NCI-H524 (cell line): Measurements from ENCODE around the gene PKD1L1.
"Not testable (repeated sequence)": the region's sequence is repeated elsewhere in the genome, so short reads cannot be mapped to it uniquely, and the experiment has no call there.

Source experiments
- DNase-seq, 2 experiments: peaks; one replicate each; lab custom pipeline; 2025; lab: John Stamatoyannopoulos, UW

Gene PKD1L1

GRCh38 chr7:47937711-47938573, 10.3 kb downstream of the PKD1L1 start:
- DNase-seq, result no peak

GRCh38 chr7:47937065-47937687, 11.1 kb downstream of the PKD1L1 start:
- DNase-seq, result no peak

GRCh38 chr7:47936323-47936722, 11.9 kb downstream of the PKD1L1 start:
- DNase-seq, result no peak

- no peak for DNase-seq
Measured at GRCh38 chr7:47935336-47935735, 12.9 kb downstream of the PKD1L1 start.

- no peak for DNase-seq
Measured at GRCh38 chr7:47934831-47935230, 13.4 kb downstream of the PKD1L1 start.

GRCh38 chr7:47933215-47933614, 15.1 kb downstream of the PKD1L1 start:
- DNase-seq, result no peak

- DNase-seq, result no peak
Measured at GRCh38 chr7:47932466-47933037, 15.7 kb downstream of the PKD1L1 start.

GRCh38 chr7:47932016-47932415, 16.2 kb downstream of the PKD1L1 start:
- DNase-seq, result no peak

GRCh38 chr7:47931005-47932004, 17.0 kb downstream of the PKD1L1 start:
- DNase-seq, result no peak

- no peak for DNase-seq
Measured at GRCh38 chr7:47924266-47924665, 24.0 kb downstream of the PKD1L1 start.

GRCh38 chr7:47923081-47923875, 25.0 kb downstream of the PKD1L1 start:
- peak in 1 of 2 experiments; percentile 23 for DNase-seq

- not testable (repeated sequence) for DNase-seq
Measured at GRCh38 chr7:47916514-47916913, 31.8 kb downstream of the PKD1L1 start.

- no peak for DNase-seq
Measured at GRCh38 chr7:47915616-47915976, 32.7 kb downstream of the PKD1L1 start.

- no peak for DNase-seq
Measured at GRCh38 chr7:47914717-47915615, 33.3 kb downstream of the PKD1L1 start.

GRCh38 chr7:47912332-47912731, 35.9 kb downstream of the PKD1L1 start:
- no peak for DNase-seq

GRCh38 chr7:47908720-47909119, 39.5 kb downstream of the PKD1L1 start:
- DNase-seq, result no peak

GRCh38 chr7:47907981-47908616, 40.2 kb downstream of the PKD1L1 start:
- DNase-seq, result no peak

- DNase-seq, result no peak
Measured at GRCh38 chr7:47906883-47907282, 41.4 kb downstream of the PKD1L1 start.

- DNase-seq, result no peak
Measured at GRCh38 chr7:47905076-47905920, 43.0 kb downstream of the PKD1L1 start.
